Fibroblast of lung (primary cell): Measurements from ENCODE around the gene KLF3. TPM values are rescaled to one million over a fixed set of nuclear protein-coding genes. Genes with fewer than 3 reads are reported as not detected.

Experiments
- DNase-seq, 2 donors: peaks; one replicate each; pipeline versions ENCODE4 v3.0.0 to v3.0.0-alpha.2; 2010; ENCODE audit warnings: low read depth in 2 of 2
- H2AFZ ChIP-seq: 2 replicates; pipeline ENCODE4 v1.5.1; 2012; ENCODE audit warnings: low read length, control low read depth, inconsistent platforms
- H3K27ac ChIP-seq: 2 replicates; pipeline ENCODE4 v1.5.1; 2011; ENCODE audit warnings: low read length, control low read depth; ENCODE audit not compliant: insufficient read depth
- H3K27me3 ChIP-seq: 2 replicates; pipeline ENCODE4 v1.5.1; 2011; ENCODE audit warnings: mild to moderate bottlenecking, low read length; ENCODE audit not compliant: control insufficient read depth, insufficient read depth
- H3K36me3 ChIP-seq: 2 replicates; pipeline ENCODE4 v1.5.1; 2011; ENCODE audit warnings: low read length; ENCODE audit not compliant: control insufficient read depth, insufficient read depth
- H3K4me1 ChIP-seq: 2 replicates; pipeline ENCODE4 v1.5.1; 2011; ENCODE audit warnings: low read length; ENCODE audit not compliant: control insufficient read depth, insufficient read depth; ENCODE audit errors: extremely low read depth
- H3K4me2 ChIP-seq: 2 replicates; pipeline ENCODE4 v1.5.1; 2011; ENCODE audit warnings: low read length, control low read depth; ENCODE audit not compliant: insufficient read depth; ENCODE audit errors: extremely low read depth
- H3K4me3 ChIP-seq, 4 experiments: fragments of 200-600 bp in 1 of 4; sonication (generic) in 1 of 4; replicated peaks in 1 of 4; 2 replicates each; pipeline ENCODE4 v1.5.1; 2011 to 2016; ENCODE audit warnings: low read length in 4 of 4, low read depth in 3 of 4, mild to moderate bottlenecking in 3 of 4, control low read depth in 2 of 4, inconsistent platforms in 1 of 4, mixed read lengths in 1 of 4; ENCODE audit not compliant: insufficient read depth in 1 of 4; ENCODE audit errors: control extremely low read depth in 1 of 4
- H3K79me2 ChIP-seq: 2 replicates; pipeline ENCODE4 v1.5.1; 2012; ENCODE audit warnings: mild to moderate bottlenecking, low read length, inconsistent platforms; ENCODE audit not compliant: control insufficient read depth, insufficient read depth
- H3K9ac ChIP-seq: 2 replicates; pipeline ENCODE4 v1.5.1; 2011; ENCODE audit warnings: mild to moderate bottlenecking, low read length, control low read depth; ENCODE audit not compliant: insufficient read depth
- H3K9me3 ChIP-seq: 2 replicates; pipeline ENCODE4 v1.5.1; 2012; ENCODE audit warnings: low read depth, low read length; ENCODE audit not compliant: control insufficient read depth, insufficient read depth
- H4K20me1 ChIP-seq: 2 replicates; pipeline ENCODE4 v1.5.1; 2011; ENCODE audit warnings: low read length; ENCODE audit not compliant: control insufficient read depth, insufficient read depth; ENCODE audit errors: extremely low read depth
- EZH2 ChIP-seq: IDR thresholded peaks from 2 replicates; pipeline ENCODE4 v1.5.1; 2012; ENCODE audit warnings: low read length, control low read depth, mild to moderate bottlenecking; ENCODE audit errors: missing control alignments
- polyA plus RNA-seq, 2 donors: library from polyadenylated mRNA; depleted of rRNA in 1 of 2; stranded (reverse) in 1 of 2; unstranded in 1 of 2; fragments of >200 nt; gene quantifications; 2 replicates each; pipeline ENCODE4 v1.2.1, GENCODE V29; 2011 to 2012; ENCODE audit warnings: missing spikeins in 1 of 2
- total RNA-seq: library from RNA; depleted of rRNA; stranded (reverse); fragments of >200 nt; gene quantifications from 2 replicates; pipeline ENCODE4 v1.2.1, GENCODE V29; 2014
- TF ChIP-seq, protein P1 (sequence below), 2 donors: IDR thresholded peaks in 1 of 2; conservative IDR thresholded peaks in 1 of 2; 1 replicate in 1 of 2; 2 replicates in 1 of 2; pipeline ENCODE4 v1.5.1; 2011 to 2012; ENCODE audit warnings: low read length in 2 of 2, control low read depth in 1 of 2, inconsistent platforms in 1 of 2, low read depth in 1 of 2, mild to moderate bottlenecking in 1 of 2

The KLF3 gene
- total and polyA plus RNA-seq, 2 donors (not counting 1 experiment from before 2014, with no cell fraction given) = 12.4 to 18.9 TPM

DNA sequence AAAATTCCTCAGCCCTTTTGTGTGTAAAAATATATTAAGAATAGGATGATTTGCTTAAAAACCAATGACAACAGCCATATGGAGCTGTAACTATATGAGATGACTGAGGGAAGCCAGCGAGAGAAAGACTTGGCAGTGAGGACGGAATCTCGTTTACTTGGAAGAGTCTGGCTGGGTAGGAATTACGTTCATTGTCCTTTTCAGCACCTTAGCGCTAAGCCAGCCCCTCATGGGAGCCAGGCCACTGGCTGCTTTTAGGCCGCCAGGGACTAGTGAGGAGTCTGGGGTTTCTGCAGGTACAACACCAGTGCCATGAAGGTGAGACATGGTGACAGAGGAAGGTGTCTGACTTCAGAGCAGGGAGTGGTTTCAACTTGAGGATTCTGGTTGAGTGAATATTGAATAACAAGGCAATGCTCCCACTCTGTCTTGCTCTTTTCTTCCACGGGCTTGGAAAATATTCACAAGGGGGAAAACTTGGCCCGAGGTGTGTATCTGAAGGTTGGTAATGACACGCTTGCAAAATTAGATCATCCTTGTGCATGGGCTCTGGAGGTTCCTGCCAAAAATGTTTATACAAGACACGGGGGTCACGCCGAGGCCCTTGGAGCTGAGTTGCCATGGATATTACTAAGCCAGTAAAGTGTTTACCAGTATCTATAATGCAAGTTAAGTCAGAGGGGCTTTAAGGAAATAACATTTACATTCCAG, 17.4 kb downstream of the KLF3 start:
- no peak overlapping the region for H3K4me2 ChIP-seq
- no peaks in the 10 kb centered on the region for H4K20me1 ChIP-seq
- H3K79me2 ChIP-seq = peaks cover 75% of the 10 kb centered on the region
- peak overlapping the region; percentile 33 for H3K9ac ChIP-seq
- DNase-seq = peak; percentile 82 to 85
- peaks cover 13% of the 10 kb centered on the region for H3K4me1 ChIP-seq
- no peaks in the 10 kb centered on the region for H3K9me3 ChIP-seq
- H3K27me3 ChIP-seq = no peaks in the 10 kb centered on the region
- H3K27ac ChIP-seq = peak overlapping the region; percentile 79
- H3K4me3 ChIP-seq = no peak overlapping the region
- H2AFZ ChIP-seq = no peak overlapping the region
- H3K36me3 ChIP-seq = peaks cover 7% of the 10 kb centered on the region
- TF ChIP-seq EZH2 = no peak
- TF ChIP-seq, protein P1, sequence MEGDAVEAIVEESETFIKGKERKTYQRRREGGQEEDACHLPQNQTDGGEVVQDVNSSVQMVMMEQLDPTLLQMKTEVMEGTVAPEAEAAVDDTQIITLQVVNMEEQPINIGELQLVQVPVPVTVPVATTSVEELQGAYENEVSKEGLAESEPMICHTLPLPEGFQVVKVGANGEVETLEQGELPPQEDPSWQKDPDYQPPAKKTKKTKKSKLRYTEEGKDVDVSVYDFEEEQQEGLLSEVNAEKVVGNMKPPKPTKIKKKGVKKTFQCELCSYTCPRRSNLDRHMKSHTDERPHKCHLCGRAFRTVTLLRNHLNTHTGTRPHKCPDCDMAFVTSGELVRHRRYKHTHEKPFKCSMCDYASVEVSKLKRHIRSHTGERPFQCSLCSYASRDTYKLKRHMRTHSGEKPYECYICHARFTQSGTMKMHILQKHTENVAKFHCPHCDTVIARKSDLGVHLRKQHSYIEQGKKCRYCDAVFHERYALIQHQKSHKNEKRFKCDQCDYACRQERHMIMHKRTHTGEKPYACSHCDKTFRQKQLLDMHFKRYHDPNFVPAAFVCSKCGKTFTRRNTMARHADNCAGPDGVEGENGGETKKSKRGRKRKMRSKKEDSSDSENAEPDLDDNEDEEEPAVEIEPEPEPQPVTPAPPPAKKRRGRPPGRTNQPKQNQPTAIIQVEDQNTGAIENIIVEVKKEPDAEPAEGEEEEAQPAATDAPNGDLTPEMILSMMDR (conservative IDR thresholded peaks at IDR 0.05 in 1 of 2, IDR thresholded peaks at IDR 0.05 in 1 of 2; ENCODE audit: low read depth in 1 of 2, low read length in 2 of 2) = no peak

DNA sequence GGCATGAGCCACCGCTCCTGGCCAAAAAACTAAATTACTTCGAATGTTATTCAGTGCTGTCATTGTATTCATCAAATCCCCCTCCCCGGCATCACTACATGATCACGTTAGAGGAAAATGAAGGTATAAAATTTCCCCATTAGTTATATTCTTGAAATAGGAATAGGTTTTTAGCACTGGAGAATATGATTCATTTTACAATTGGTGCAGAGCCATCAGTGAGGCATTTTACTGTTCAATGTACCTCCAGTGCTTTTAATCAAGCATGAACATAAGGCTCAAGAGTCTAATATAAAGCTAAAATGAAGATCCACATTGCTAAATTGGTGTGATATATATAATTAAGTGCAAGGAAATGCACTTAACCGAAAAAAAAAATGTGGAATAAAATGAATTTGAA, 18.3 kb downstream of the KLF3 start:
- Histone ChIP-seq H3K79me2 (peaks cover 71% of the 10 kb centered on the region), H3K4me2 (no peak overlapping the region), H4K20me1 (no peaks in the 10 kb centered on the region), H3K27me3 (no peaks in the 10 kb centered on the region), H3K27ac (peak overlapping the region; percentile 79), H3K36me3 (peaks cover 7% of the 10 kb centered on the region), H3K9me3 (no peaks in the 10 kb centered on the region), H3K4me3 (no peak overlapping the region), H2AFZ (no peak overlapping the region), H3K4me1 (peaks cover 11% of the 10 kb centered on the region), H3K9ac (no peak overlapping the region)
- no peak for DNase-seq
- TF ChIP-seq, protein P1 (conservative IDR thresholded peaks at IDR 0.05 in 1 of 2, IDR thresholded peaks at IDR 0.05 in 1 of 2; ENCODE audit: low read depth in 1 of 2, low read length in 2 of 2) = no peak
- no peak for TF ChIP-seq EZH2

DNA sequence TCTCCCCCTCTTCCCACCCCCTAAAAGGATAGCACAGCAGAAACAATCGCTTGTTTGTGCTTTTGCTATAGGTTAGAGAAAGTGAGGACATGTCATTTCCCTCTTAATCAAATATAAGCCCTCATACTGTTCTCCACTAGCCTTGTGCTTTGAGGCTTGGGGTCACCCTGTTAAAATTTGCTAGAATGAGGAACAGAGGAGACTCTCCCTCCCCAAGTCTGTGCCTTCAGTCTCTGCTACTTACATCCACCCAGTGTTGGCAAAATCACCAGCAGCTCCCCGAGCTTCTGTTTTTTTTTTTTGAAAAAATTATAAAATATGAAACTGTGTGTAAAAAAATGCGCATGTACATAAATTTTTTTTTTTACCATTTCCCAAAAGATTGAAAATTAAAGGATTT, 19.3 kb downstream of the KLF3 start:
- Histone ChIP-seq H4K20me1 (no peaks in the 10 kb centered on the region), H3K27ac (no peak overlapping the region)

More for the DNA sequence above, 19.3 kb downstream of the KLF3 start:
- H3K4me3 ChIP-seq = no peak overlapping the region
- H2AFZ ChIP-seq = no peak overlapping the region
- H3K27me3 ChIP-seq = no peaks in the 10 kb centered on the region
- no peak for DNase-seq
- no peak overlapping the region for H3K4me2 ChIP-seq
- H3K79me2 ChIP-seq = peaks cover 70% of the 10 kb centered on the region
- H3K36me3 ChIP-seq = peaks cover 7% of the 10 kb centered on the region
- peaks cover 7% of the 10 kb centered on the region for H3K4me1 ChIP-seq
- H3K9me3 ChIP-seq = no peaks in the 10 kb centered on the region
- no peak overlapping the region for H3K9ac ChIP-seq
- TF ChIP-seq, protein P1 (conservative IDR thresholded peaks at IDR 0.05 in 1 of 2, IDR thresholded peaks at IDR 0.05 in 1 of 2; ENCODE audit: low read depth in 1 of 2, low read length in 2 of 2) = no peak
- TF ChIP-seq EZH2 = no peak
